Activated CD8-positive, alpha-beta T cell treated with anti-CD3 and anti-CD28 coated beads for 36 hours (primary cell): ENCODE results near the gene MRPL49. TPM values are rescaled to one million over a fixed set of nuclear protein-coding genes. Genes with fewer than 3 reads are reported as not detected.

Source experiments
- ATAC-seq: fragments of 200-7000 bp; cut with Tn5 transposase; one replicate; pipeline ENCODE4 v1.10.0; 2021; ENCODE audit warnings: mild to moderate bottlenecking, moderate library complexity
- CTCF ChIA-PET: fragments of 350-600 bp; sonication (Branson Sonifier 250); formaldehyde crosslinking; loops from one replicate; lab custom pipeline; 2021; ENCODE audit warnings: antibody characterized with exemption; lab: Charles Lee
- POLR2A ChIA-PET: fragments of 350-600 bp; sonication (Branson Sonifier 250); formaldehyde crosslinking; loops from one replicate; lab custom pipeline; 2021; ENCODE audit warnings: antibody characterized with exemption; lab: Charles Lee
- DNase-seq: peaks from one replicate; pipeline ENCODE4 v3.0.0-alpha.2; 2020
- H3K27ac Mint-ChIP-seq: one replicate; pipeline ENCODE4 v1.8.0; 2021; ENCODE audit warnings: mild to moderate bottlenecking, mixed read lengths
- H3K27me3 Mint-ChIP-seq: one replicate; pipeline ENCODE4 v1.8.0; 2021; ENCODE audit warnings: mixed read lengths
- H3K36me3 Mint-ChIP-seq: one replicate; pipeline ENCODE4 v1.8.0; 2021; ENCODE audit warnings: low read depth, mixed read lengths
- H3K4me1 Mint-ChIP-seq: one replicate; pipeline ENCODE4 v1.8.0; 2021; ENCODE audit warnings: low read depth, mixed read lengths
- H3K4me3 Mint-ChIP-seq: one replicate; pipeline ENCODE4 v1.8.0; 2021; ENCODE audit warnings: mild to moderate bottlenecking, moderate library complexity, mixed read lengths
- H3K9me3 Mint-ChIP-seq: one replicate; pipeline ENCODE4 v1.8.0; 2021; ENCODE audit warnings: mixed read lengths
- CTCF ChIP-seq: fragments of 200-600 bp; IDR thresholded peaks from one replicate; pipeline ENCODE4 v1.8.0; 2022; ENCODE audit warnings: antibody characterized with exemption, mild to moderate bottlenecking
- intact Hi-C: fragments of 100-400 bp; cut with micrococcal nuclease; formaldehyde crosslinking; loops from one replicate; pipeline ENCODE4 v1.10.0; 2022
- total RNA-seq, 2 experiments: library from RNA; stranded (reverse); gene quantifications; one replicate each; pipeline ENCODE4 v1.2.3, GENCODE V29; 2021

Gene MRPL49
- total RNA-seq, 2 experiments from 2014 or later = 48.7 to 53.4 TPM

- Mint-ChIP-seq H3K27ac (no peak overlapping the region), H3K36me3 (peaks cover 9% of the 10 kb centered on the region), H3K4me3 (no peak overlapping the region), H3K27me3 (no peaks in the 10 kb centered on the region), H3K4me1 (peaks cover 4% of the 10 kb centered on the region), H3K9me3 (no peaks in the 10 kb centered on the region)
- ChIA-PET CTCF (interaction anchor here (0.9 to 1.8 kb wide), 3 partner anchors 12 to 76 kb away, joined by 3 to 5 read pairs (median 4); partner anchors contain the start of genes ARL2 and SAC3D1), POLR2A (interaction anchor here (0.9 to 20.0 kb wide), 5 partner anchors 9 to 288 kb away, joined by 3 to 294 read pairs (median 5); partner anchors contain the start of genes FAU, MRPL49, TM7SF2 and ZNHIT2)
- no peak for TF ChIP-seq CTCF
- ATAC-seq (no peak), DNase-seq (no peak)
- intact Hi-C loops = no loop called here
Observed at GRCh38 chr11:65090628-65091027, 31.5 kb upstream of the MRPL49 start.

GRCh38 chr11:65095427-65095826 is 26.7 kb upstream of the MRPL49 start:
- ATAC-seq (no peak), DNase-seq (no peak)
- no peak for TF ChIP-seq CTCF
- no peaks in the 10 kb centered on the region for H3K9me3 Mint-ChIP-seq
- peaks cover 5% of the 10 kb centered on the region for H3K36me3 Mint-ChIP-seq
- peaks cover 15% of the 10 kb centered on the region for H3K4me1 Mint-ChIP-seq
- peak overlapping the region; percentile 93 for H3K4me3 Mint-ChIP-seq
- peak overlapping the region; percentile 96 for H3K27ac Mint-ChIP-seq
- H3K27me3 Mint-ChIP-seq = no peaks in the 10 kb centered on the region
- intact Hi-C loops = no loop called here
- ChIA-PET POLR2A (interaction anchor here (0.7 to 20.0 kb wide), 7 partner anchors 9 to 260 kb away, joined by 3 to 294 read pairs (median 9); partner anchors contain the start of genes CDCA5, FAU, MRPL49 and TM7SF2), CTCF (interaction anchor here (1.1 to 7.4 kb wide), 2 partner anchors 15 to 17 kb away, joined by 3 to 115 read pairs; partner anchors contain the start of gene TM7SF2)

- DNase-seq (peak; percentile 94), ATAC-seq (peak; percentile 95)
- Mint-ChIP-seq H3K4me1 (peaks cover 15% of the 10 kb centered on the region), H3K27me3 (no peaks in the 10 kb centered on the region), H3K27ac (peak within 1 kb of the TSS; percentile 96), H3K9me3 (no peaks in the 10 kb centered on the region), H3K4me3 (peak within 1 kb of the TSS; percentile 93), H3K36me3 (peaks cover 5% of the 10 kb centered on the region)
- TF ChIP-seq CTCF = no peak
- intact Hi-C loops = no loop called here
- ChIA-PET POLR2A (interaction anchor here (0.6 to 20.0 kb wide), 13 partner anchors 10 to 172 kb away, joined by 3 to 294 read pairs (median 3); partner anchors contain the start of genes CAPN1, CDCA5, FAU and MRPL49), CTCF (interaction anchor here (0.7 to 7.4 kb wide), 5 partner anchors 15 to 81 kb away, joined by 3 to 115 read pairs (median 3); partner anchors contain the start of genes TM7SF2 and ZNHIT2)
Observed at GRCh38 chr11:65095974-65096806, 25.9 kb upstream of the MRPL49 start, which contains the start of gene VPS51. VPS51 (plus strand) TSS chr11:65096214; CDS start chr11:65096251, 37 bp downstream.

- no peak for TF ChIP-seq CTCF
- H3K27me3 Mint-ChIP-seq = no peaks in the 10 kb centered on the region
- H3K9me3 Mint-ChIP-seq = no peaks in the 10 kb centered on the region
- peaks cover 5% of the 10 kb centered on the region for H3K36me3 Mint-ChIP-seq
- H3K27ac Mint-ChIP-seq = peak overlapping the region; percentile 96
- peak overlapping the region; percentile 93 for H3K4me3 Mint-ChIP-seq
- POLR2A ChIA-PET = interaction anchor here (0.9 to 20.0 kb wide), 9 partner anchors 11 to 173 kb away, joined by 3 to 294 read pairs (median 3); partner anchors contain the start of genes CAPN1, CDCA5, FAU and MRPL49
- intact Hi-C loops = no loop called here
- no peak for ATAC-seq
- DNase-seq = no peak
- CTCF ChIA-PET = interaction anchor here (0.7 to 7.4 kb wide), 6 partner anchors 14 to 84 kb away, joined by 3 to 115 read pairs (median 4); partner anchors contain the start of genes ARL2, TM7SF2 and ZNHIT2
- peaks cover 15% of the 10 kb centered on the region for H3K4me1 Mint-ChIP-seq
Observed at GRCh38 chr11:65096926-65097325, 25.2 kb upstream of the MRPL49 start.
